HFFc6 (cell line): Measurements from ENCODE around the gene SERINC3. TPM values are rescaled to one million over a fixed set of nuclear protein-coding genes. Genes with fewer than 3 reads are reported as not detected.

Source experiments
- DNase-seq: peaks from one replicate; pipeline ENCODE4 v3.0.0-alpha.2; 2018
- H3K27ac Mint-ChIP-seq: 2 replicates; pipeline ENCODE4 v1.8.0; 2020; ENCODE audit warnings: mild to moderate bottlenecking, mixed read lengths
- H3K27me3 Mint-ChIP-seq: 2 replicates; pipeline ENCODE4 v1.8.0; 2021; ENCODE audit warnings: mild to moderate bottlenecking, moderate library complexity, mixed read lengths; ENCODE audit not compliant: insufficient read depth
- H3K36me3 Mint-ChIP-seq: 2 replicates; pipeline ENCODE4 v1.8.0; 2021; ENCODE audit warnings: low read depth, mixed read lengths
- H3K4me1 Mint-ChIP-seq: 2 replicates; pipeline ENCODE4 v1.8.0; 2020; ENCODE audit warnings: low read depth, mixed read lengths
- H3K4me3 Mint-ChIP-seq: 2 replicates; pipeline ENCODE4 v1.8.0; 2020; ENCODE audit warnings: mild to moderate bottlenecking, moderate library complexity, mixed read lengths
- H3K9me3 Mint-ChIP-seq: 2 replicates; pipeline ENCODE4 v1.8.0; 2020; ENCODE audit warnings: mild to moderate bottlenecking, mixed read lengths
- total RNA-seq, 6 experiments: library from RNA; stranded (reverse); fragmentation: NEBNext Ultra II Directional; extraction: Animal tissue kit (Norgen Biotek cat#: 25700); gene quantifications; 2 replicates in 1 of 6; 3 replicates in 5 of 6; pipeline ENCODE4 v1.2.3, GENCODE V29; 2021
- TF ChIP-seq, protein P1 (sequence below): fragments of 200-600 bp; sonication (generic); IDR thresholded peaks from 2 replicates; pipeline ENCODE4 v1.5.0; 2021; ENCODE audit warnings: antibody characterized with exemption, mild to moderate bottlenecking

SERINC3 gene
- total RNA-seq, 6 experiments from 2014 or later: 161 to 219 (median 188) TPM

DNA sequence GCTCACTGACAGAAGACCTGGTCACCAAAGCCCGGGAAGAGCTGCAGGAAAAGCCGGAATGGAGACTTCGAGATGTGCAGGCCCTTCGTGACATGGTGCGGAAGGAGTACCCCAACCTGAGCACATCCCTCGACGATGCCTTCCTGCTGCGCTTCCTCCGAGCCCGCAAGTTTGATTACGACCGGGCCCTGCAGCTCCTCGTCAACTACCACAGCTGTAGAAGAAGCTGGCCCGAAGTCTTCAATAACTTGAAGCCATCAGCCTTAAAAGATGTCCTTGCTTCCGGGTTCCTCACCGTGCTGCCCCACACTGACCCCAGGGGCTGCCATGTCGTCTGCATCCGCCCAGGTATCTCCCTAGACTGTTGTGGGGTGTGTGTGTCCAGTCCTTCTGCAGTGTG is 41.8 kb downstream of the SERINC3 start:
- Mint-ChIP-seq H3K9me3 (no peaks in the 10 kb centered on the region), H3K27me3 (peaks cover 1% of the 10 kb centered on the region; the same call in 1 of the 2 replicates), H3K4me3 (no peak overlapping the region), H3K4me1 (peaks cover 30% of the 10 kb centered on the region), H3K36me3 (peaks cover 21% of the 10 kb centered on the region), H3K27ac (no peak overlapping the region)
- TF ChIP-seq, protein P1, sequence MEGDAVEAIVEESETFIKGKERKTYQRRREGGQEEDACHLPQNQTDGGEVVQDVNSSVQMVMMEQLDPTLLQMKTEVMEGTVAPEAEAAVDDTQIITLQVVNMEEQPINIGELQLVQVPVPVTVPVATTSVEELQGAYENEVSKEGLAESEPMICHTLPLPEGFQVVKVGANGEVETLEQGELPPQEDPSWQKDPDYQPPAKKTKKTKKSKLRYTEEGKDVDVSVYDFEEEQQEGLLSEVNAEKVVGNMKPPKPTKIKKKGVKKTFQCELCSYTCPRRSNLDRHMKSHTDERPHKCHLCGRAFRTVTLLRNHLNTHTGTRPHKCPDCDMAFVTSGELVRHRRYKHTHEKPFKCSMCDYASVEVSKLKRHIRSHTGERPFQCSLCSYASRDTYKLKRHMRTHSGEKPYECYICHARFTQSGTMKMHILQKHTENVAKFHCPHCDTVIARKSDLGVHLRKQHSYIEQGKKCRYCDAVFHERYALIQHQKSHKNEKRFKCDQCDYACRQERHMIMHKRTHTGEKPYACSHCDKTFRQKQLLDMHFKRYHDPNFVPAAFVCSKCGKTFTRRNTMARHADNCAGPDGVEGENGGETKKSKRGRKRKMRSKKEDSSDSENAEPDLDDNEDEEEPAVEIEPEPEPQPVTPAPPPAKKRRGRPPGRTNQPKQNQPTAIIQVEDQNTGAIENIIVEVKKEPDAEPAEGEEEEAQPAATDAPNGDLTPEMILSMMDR: no peak
- no peak for DNase-seq

DNA sequence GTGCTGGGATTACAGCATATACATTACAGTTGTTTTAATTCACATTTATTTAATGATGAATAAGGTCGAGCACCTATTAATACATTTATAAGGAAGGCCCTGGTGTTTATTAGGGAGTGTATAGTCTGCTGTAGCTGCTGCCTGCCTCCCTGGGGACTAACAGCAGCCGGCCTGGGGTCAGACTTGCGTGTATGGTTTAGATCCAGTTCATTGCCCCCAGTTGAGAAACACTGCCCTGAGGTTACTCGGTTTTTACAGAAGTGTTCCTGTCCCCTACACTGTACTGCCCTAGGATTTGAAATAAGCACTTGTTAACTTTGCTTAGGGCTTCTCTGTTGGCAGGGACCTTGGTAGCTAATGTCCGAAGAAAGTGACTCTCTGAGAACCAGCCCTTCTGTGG is 42.2 kb downstream of the SERINC3 start:
- H3K4me1 Mint-ChIP-seq: peaks cover 31% of the 10 kb centered on the region
- H3K4me3 Mint-ChIP-seq: no peak overlapping the region
- TF ChIP-seq, protein P1: no peak
- no peak overlapping the region for H3K27ac Mint-ChIP-seq
- peaks cover 20% of the 10 kb centered on the region for H3K36me3 Mint-ChIP-seq
- no peaks in the 10 kb centered on the region for H3K27me3 Mint-ChIP-seq
- no peaks in the 10 kb centered on the region for H3K9me3 Mint-ChIP-seq
- no peak for DNase-seq

DNA sequence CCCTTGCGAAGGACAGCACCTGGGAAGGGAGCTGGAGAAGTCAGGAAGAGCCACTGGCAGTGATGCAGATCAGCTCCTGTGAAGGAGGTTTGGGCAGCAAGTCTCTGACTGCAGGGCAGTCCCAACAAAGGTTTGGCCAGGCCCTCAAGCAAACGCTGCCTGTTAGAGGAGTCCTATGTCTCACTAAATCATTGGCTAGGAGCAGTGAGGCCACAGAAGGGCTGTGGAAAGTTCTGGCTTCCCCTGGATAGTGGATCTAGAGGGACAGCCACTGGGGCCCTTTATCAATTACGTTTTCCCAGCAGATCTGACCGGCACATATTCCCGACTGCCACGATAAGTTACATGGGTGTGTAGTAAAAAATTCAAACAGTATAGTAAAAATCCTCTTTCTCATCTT is 43.7 kb downstream of the SERINC3 start:
- TF ChIP-seq, protein P1: no peak
- peaks cover 31% of the 10 kb centered on the region for H3K4me1 Mint-ChIP-seq
- H3K27ac Mint-ChIP-seq: no peak overlapping the region; the same call in 1 of the 2 replicates
- no peaks in the 10 kb centered on the region for H3K27me3 Mint-ChIP-seq
- H3K9me3 Mint-ChIP-seq: no peaks in the 10 kb centered on the region
- peaks cover 20% of the 10 kb centered on the region for H3K36me3 Mint-ChIP-seq
- no peak for DNase-seq
- no peak overlapping the region for H3K4me3 Mint-ChIP-seq

DNA sequence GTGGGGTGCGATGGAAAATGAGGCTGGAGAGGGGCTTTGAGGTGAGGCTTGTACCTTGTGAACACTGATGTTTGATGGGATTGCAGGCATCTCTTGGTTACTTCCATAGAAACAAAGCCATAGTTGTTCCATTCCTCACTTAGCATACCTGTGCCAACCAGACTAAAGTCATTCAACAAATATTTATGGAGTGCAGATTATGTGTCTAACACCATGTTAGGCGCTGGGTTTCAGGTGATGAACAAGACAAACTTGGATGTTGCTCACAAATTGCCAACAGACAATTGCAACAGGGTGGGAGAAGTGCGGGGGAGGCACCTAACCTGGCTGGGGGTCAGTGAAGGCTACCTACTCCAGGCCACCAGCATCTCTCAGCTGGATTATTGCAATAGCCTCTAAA is 44.7 kb downstream of the SERINC3 start:
- H3K36me3 Mint-ChIP-seq: peaks cover 19% of the 10 kb centered on the region
- DNase-seq: no peak
- peak overlapping the region; percentile 91 for H3K4me3 Mint-ChIP-seq
- TF ChIP-seq, protein P1: no peak
- H3K4me1 Mint-ChIP-seq: peaks cover 31% of the 10 kb centered on the region
- H3K9me3 Mint-ChIP-seq: no peaks in the 10 kb centered on the region
- H3K27me3 Mint-ChIP-seq: peaks cover under 1% of the 10 kb centered on the region; the same call in 1 of the 2 replicates
- peak overlapping the region; percentile 95 for H3K27ac Mint-ChIP-seq

DNA sequence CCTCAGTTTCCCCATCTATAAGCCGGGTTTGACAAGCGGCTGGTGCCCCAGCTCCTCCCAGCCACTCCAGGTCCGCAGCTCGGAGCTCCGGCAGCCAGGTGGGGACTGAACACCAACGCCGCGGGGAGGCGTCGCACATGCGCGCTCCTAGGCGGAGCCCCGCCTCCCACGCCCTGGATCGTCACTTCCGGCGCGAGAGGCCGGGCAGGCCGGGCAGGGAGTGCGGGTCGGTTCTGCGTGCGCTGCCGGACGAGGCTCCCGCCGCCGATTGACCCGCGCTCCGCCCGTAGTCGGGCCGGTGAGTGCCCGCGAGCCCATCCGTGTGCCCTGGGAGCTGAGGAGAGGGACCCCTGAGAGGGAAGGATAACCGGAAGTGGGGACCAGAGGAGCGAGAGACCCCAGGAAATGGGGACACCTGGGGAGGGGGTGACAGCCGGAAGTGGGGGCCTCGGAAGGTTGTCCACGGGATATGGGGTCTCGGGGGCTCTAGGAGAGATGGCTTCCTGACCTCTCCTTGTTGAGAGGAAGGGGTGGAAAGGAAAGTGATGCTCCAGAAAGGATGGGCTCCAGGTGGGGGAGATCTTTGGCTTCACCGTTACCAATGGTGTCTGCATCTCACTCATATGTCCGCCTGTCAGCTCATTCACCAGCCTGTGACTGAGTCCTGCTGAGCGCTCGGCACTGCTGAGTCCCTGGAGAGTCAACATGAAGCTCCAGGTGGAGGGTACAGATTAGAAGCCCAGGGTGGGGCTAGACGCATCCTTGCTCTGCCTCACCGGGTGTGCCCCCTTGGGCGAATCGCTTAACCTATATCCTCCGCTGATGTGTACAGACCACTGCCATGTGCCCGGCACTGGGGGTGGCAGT is 45.9 kb downstream of the SERINC3 start, which contains the start of gene TTPAL:
Gene TTPAL, plus strand, starts transcription at position 181 of the 867 bp plus-strand sequence. CDS start 4,126 bp downstream, outside the sequence.
- Mint-ChIP-seq H3K9me3 (no peaks in the 10 kb centered on the region), H3K27me3 (peaks cover 4% of the 10 kb centered on the region; the same call in 1 of the 2 replicates), H3K4me3 (peak within 1 kb of the TSS; percentile 91), H3K36me3 (peaks cover 7% of the 10 kb centered on the region), H3K4me1 (peaks cover 31% of the 10 kb centered on the region), H3K27ac (peak within 1 kb of the TSS; percentile 95)
- peak; percentile 70 for DNase-seq
- TF ChIP-seq, protein P1: peak; percentile 63; the same call in 1 of the 2 replicates
